Measurements from ENCODE around the gene DUOX1. TPM values are rescaled to one million over a fixed set of nuclear protein-coding genes. Genes with fewer than 3 reads are reported as not detected.

The DUOX1 gene
- total RNA-seq, 1 donor from 2014 or later = 1.2 TPM

DNA sequence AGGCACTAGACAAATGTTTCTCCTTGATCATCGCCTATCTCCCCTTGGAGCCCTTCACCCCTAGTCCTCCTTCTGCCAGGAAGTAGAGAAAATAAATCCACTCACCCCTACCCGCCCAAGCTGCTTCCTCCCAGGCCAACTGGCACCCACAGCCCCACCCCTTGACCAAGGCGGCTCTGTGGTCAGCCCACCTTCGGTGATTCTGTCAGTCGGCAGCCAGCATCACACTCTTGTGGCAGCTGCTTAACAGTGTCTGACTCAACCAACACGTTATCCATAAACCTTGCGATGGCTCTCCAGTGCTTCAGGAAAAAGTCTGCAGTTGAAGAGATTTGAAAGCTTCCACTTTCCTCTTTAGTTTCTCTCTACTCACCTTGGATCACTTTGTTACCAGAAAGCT is 50.4 kb downstream of the DUOX1 start:
- ATAC-seq (ENCODE audit: poor library complexity) = no peak
- intact Hi-C loops (cut with DNase I) = no loop called here
- DNase-seq = no peak

DNA sequence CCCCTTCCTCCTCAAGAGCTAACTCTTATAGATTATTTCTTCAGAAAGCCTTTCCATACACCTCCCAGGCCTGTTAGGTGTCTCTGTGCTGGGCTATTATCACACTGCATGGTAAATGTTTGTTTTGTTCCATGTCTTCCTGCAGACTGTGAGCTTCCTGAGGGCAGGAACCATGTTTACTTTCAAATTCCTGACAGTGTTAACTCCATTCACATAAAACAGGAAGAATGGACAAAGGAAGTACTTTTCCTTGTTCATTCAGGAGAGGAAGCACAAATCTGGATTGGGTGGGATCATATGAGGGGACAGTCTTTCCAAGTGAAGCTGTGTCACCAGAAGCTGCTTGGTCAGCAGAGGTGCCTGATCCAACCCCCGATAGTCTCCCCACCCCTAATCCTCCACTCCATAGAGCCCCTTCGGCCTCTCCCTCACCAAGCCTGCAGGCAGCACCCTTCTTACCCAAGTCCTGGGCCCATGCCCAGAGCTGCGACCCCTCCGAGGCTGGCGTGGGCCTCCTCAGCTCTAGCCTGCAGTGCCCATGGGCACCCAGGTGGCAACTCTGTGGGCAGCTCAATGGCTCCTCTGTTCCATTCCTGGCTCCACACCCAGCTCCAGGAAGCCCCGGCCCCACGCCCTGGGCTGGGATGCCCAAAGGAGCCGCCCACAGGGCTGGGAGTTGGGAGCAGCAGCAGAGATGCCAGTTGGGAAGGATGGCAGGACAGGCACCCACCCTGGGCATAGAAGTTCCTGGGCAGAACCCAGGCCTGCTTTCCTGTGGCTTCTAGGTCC is 51.0 kb downstream of the DUOX1 start:
- intact Hi-C loops (cut with DNase I) = no loop called here
- ATAC-seq (ENCODE audit: poor library complexity) (no peak), DNase-seq (no peak)

DNA sequence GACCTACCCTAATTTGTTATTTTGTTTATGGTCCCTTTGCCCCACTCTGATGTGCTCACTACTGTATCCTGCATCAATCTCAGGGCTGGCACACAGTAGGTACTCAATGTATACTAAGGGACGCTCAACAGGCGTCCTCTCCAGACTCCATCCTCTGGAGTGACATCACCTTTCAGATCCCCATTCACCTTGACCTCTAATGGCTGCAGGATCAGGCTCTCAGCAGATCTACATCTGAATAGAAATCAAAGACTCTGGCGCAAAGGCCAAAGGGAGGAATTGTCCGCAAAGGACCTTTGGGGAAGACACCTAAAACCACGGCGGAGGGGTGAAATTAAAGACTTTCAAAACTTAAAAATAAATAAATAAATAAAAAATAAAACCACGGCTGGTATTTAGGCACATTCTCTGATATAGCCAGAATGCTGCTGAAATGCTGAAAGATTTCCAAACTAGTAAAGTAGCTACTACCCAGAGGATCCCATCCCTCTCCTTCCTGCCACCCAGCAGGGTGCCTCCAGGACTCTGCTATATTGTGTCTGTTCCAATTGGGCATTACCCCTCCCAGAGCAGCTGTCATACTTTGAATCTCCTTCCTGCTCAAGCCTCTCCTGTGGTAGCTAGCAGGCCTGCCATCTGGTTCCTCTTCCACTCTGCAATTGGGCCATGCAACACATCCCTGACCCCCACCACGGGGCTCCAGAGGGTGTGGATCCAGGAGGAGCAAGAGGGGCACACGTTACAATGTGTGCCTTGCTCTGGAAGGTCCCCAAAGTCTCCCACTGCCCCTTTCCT is 51.9 kb downstream of the DUOX1 start:
- intact Hi-C loops (cut with DNase I) = no loop called here
- ATAC-seq (ENCODE audit: poor library complexity) = peak; percentile 12

GRCh38 chr15:45182996-45183395 is 53.2 kb downstream of the DUOX1 start:
- intact Hi-C loops (cut with DNase I) = no loop called here
- no peak for ATAC-seq (ENCODE audit: poor library complexity)
- DNase-seq = no peak

More for the DNA sequence above, 51.9 kb downstream of the DUOX1 start:
- DNase-seq = no peak

- DNase-seq (no peak), ATAC-seq (ENCODE audit: poor library complexity) (no peak)
- intact Hi-C loops (cut with DNase I) = no loop called here
These were observed 53.7 kb downstream of the DUOX1 start for GRCh38 chr15:45183511-45183910.

DNA sequence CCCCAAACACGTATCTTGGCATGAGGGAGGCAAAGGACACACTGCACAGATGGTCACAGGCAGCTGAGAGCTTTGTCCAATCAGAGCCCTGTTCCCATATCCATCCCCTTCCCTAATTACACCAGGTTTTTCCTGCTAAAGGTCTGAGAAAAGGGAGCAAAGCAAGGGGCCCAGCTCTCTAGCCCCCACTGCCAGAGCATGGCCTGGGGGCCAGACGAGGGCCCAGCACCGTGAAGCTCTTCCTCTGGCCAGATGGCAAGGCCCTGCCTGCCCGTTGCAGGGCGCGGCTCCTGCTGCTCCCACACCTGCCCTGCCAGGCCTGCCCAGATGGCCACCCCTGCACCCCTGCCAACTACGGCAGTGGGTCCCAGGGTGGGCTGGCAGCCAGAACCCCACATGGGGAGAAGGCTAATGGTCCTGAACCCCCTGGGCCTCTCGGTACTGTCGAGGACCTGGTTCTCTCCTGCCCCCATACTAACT is 54.8 kb downstream of the DUOX1 start:
- DNase-seq (no peak), ATAC-seq (ENCODE audit: poor library complexity) (no peak)
- intact Hi-C loops (cut with DNase I) = no loop called here

GRCh38 chr15:45185069-45185779 is 55.4 kb downstream of the DUOX1 start:
- intact Hi-C loops (cut with DNase I) = no loop called here
- ATAC-seq (ENCODE audit: poor library complexity) = no peak
- no peak for DNase-seq

DNA sequence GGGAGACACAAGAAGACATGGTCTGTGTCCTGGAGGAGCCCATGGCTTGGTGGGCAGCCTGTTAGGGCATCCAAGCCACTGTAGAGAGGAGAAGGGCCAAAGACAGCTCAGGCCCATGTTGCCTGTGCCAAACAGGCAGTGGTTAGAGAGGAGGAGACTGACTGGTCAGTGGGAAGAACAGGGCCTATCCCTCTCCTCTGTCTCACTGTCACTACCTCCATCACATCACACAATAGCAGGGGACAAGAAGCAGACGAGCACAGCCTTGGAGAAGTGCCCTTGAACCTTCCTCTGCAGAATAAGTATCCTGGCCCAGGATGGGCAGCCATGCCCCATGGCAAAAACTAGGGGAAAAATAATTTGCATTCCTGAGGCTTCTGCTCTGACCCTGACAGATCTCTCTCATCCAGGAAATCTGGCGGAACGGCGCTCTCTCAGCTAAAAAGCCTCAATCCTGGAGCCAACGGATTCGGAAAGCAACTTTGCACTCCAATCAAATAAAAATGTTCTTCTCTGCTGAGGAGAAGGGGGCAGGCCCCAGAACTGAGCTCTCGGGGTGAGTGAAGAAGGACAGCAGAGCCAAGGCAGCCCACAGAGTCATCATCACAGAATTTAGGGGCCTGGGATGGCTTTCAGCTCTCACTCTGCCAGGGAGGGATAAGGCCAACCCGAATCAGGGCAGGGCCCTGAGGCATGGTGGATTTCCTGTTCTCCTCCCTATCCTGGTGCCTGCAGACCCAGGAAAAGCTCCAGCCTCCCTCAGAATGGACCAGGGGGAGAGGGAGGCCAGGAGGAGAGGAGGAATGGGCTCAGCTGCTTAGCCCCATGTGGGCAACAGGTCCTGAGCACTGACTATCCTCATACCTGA is 56.3 kb downstream of the DUOX1 start:
- intact Hi-C loops (cut with DNase I) = no loop called here
- DNase-seq (no peak), ATAC-seq (ENCODE audit: poor library complexity) (peak; percentile 36)

DNA sequence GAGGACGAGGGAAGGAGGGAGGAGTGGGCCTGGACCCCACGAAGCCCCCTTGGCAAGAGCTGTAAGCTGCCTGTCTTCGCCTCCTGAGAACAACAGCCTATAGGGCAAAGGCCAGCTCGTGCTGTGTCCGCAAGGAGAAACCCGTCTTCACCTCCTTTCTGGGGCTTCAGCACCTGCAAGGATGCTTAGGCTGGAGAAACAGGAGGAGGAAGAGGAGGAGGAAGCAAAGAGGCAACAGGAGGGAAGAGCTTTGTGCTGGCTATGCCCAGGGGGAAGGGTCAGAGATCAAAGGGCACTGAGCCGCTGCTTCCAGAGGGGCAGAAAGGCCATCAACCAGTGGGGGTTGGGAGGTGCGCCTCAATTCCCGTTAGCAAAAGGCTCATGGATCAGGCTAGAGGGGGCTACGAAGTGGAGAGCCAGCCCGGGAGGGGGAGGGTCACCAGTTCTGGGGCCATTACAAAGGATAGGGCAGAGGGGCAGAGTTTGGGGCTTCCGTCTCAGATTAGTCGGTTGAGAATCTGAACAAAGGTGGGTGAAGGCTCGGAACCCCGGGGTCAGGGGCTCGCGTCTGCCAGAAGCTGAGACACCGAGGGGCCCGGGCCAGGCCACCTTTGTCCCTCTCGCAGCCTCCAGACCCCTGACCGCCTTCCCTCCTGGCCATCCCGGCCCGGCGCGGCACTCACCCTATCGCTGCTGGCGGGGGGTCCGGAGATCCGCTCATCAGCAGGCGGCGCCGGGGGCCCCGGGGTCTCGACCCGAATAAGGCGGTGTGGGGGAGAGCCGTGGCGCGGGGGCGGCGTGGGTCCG is 57.2 kb downstream of the DUOX1 start:
- DNase-seq = no peak
- ATAC-seq (ENCODE audit: poor library complexity) = peak; percentile 8
- intact Hi-C loops (cut with DNase I) = no loop called here

DNA sequence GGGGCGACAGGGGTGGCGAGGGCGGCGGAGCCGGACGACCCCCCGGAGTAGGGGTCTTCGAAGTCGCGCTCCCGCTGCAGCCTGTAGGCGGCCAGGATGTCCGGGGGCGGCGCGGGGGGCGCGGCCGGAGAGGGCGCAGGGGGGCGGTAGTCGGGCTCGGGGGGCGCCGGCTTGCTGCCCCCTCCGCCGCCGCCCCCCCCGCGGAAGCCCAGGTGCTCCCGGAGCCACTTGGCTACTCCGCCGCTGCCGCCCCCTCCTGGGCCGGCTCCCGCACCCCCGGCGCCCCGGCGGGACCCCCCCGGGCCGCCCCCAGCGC is 57.7 kb downstream of the DUOX1 start:
- peak; percentile 15 for ATAC-seq (ENCODE audit: poor library complexity)
- DNase-seq = no peak

DNA sequence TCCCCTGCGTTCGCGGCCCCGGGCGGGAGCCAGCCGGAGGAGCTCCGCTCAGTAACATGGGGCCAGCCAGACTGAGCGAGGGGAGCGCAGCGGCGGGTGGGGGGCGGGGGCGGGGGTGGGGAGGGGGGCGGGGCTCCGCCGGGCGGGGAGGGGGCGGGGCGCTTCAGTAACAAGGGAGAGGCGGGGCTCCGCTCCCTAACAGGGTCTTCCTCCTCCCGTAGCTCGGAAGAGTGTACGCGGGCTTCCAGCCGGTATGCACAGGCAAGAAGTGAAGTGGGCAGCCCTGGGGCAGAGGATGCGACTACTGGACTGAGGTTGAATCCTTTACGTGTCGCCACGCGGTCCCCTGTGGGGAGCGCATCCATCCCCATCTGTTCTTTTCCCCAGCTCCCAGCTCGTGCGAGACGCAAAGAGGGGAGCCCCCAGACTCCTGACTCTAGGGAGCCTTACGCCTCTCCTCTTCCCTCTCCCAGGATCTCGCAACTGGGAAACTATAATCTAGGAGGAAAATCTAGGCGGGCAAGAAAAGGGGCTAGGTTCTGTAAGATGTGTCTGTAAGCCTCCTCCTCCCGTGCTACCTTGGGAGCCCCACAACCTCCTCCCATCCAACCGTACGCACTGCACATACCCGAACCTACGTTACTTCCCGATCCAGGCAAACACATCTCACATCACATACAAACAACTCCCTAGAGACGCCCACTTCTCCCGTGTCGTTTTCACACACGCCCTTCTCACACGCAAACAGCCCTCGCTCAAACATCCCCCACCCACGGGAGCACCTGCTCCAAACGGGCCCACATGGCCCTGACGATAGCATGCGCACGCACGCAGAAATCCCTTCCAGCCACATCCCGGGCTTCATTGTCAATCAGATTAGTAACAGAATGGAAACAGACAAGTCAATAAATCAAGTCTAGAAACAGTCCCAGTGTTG is 58.4 kb downstream of the DUOX1 start, which contains the start of gene SHF:
Gene SHF, minus strand, starts transcription at position 73 of the 937 bp plus-strand sequence. Its CDS starts 15 bp downstream, at position 58.
- peak; percentile 77 for ATAC-seq (ENCODE audit: poor library complexity)
- DNase-seq = peak; percentile 79
- intact Hi-C loops (cut with DNase I) = no loop called here

More for the DNA sequence above, 57.7 kb downstream of the DUOX1 start:
- intact Hi-C loops (cut with DNase I) = no loop called here

DNA sequence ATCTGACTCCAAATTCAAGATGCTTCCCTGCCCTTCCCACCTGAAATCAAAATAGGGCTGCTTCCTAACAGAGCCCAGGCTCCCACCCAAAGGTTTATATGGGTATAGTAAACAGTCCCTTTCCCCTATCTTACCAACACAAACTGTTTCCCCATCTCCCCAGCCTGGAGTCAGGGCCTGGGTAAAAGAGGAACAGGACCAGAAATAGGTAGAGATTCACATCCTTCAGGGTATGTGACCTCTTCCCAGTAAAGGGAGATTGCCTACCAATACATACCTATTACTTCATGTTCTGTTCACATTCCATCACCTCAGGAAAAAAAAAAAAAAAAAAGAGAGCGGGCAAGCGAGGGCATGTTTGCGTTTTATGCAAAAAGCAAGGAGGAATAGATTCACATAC is 67.7 kb downstream of the DUOX1 start:
- no peak for ATAC-seq (ENCODE audit: poor library complexity)
- no peak for DNase-seq
- intact Hi-C loops (cut with DNase I) = no loop called here

GRCh38 chr15:45198337-45199135 is 68.7 kb downstream of the DUOX1 start:
- DNase-seq = peak; percentile 95
- intact Hi-C loops (cut with DNase I) = no loop called here
- ATAC-seq (ENCODE audit: poor library complexity) = peak; percentile 78

- intact Hi-C loops (cut with DNase I) = no loop called here
- ATAC-seq (ENCODE audit: poor library complexity) (no peak), DNase-seq (no peak)
These were observed 69.5 kb downstream of the DUOX1 start for GRCh38 chr15:45199136-45199810.

Data from Right ventricle myocardium superior (tissue), 1 donor.